ENCODE data around the gene TCF25. TPM values are rescaled to one million over a fixed set of nuclear protein-coding genes. Genes with fewer than 3 reads are reported as not detected.

Gene TCF25
- total and polyA plus RNA-seq, 2 experiments from 2014 or later, result 130 to 206 TPM

GRCh38 chr16:89847051-89847939 lies 26.1 kb upstream of the TCF25 start:
- peaks cover 6% of the 10 kb centered on the region for H3K4me1 ChIP-seq (ENCODE audit: insufficient read depth)
- no peaks in the 10 kb centered on the region for H3K9me2 ChIP-seq (replicated peaks; ENCODE audit: insufficient read depth)
- no peak overlapping the region for H2AFZ ChIP-seq
- DNase-seq (ENCODE audit: low spot score), result peak; percentile 48
- WGBS (ENCODE audit: low lambda C conversion rate, missing lambda C conversion rate), result 54% methylated on average over 26 of the region's 26 CpGs
- no peaks in the 10 kb centered on the region for H3K27me3 ChIP-seq
- TF ChIP-seq CTCF (IDR thresholded peaks at IDR 0.05; ENCODE audit: poor library complexity), result no peak
- TF ChIP-seq EZH2phosphoT487 (IDR thresholded peaks at IDR 0.05; ENCODE audit: low read depth, severe bottlenecking, unreplicated experiment), result no peak
- TF ChIP-seq EZH2 (IDR thresholded peaks at IDR 0.05; ENCODE audit: borderline replicate concordance), result no peak
- H3K36me3 ChIP-seq (replicated peaks; ENCODE audit: insufficient read depth, low read depth), result no peaks in the 10 kb centered on the region
- peak overlapping the region; percentile 47 for H3K27ac ChIP-seq
- H4K20me1 ChIP-seq (ENCODE audit: insufficient read depth, poor library complexity, severe bottlenecking), result no peaks in the 10 kb centered on the region
- no peaks in the 10 kb centered on the region for H3K9me3 ChIP-seq (ENCODE audit: low read depth)
- no peak overlapping the region for H3K4me3 ChIP-seq
- no peak overlapping the region for H3K4me2 ChIP-seq
- no peaks in the 10 kb centered on the region for H3K79me2 ChIP-seq

GRCh38 chr16:89847940-89848297 lies 25.5 kb upstream of the TCF25 start:
- H3K4me2 ChIP-seq, result no peak overlapping the region
- H3K4me1 ChIP-seq (ENCODE audit: insufficient read depth), result peaks cover 6% of the 10 kb centered on the region
- H3K36me3 ChIP-seq (replicated peaks; ENCODE audit: insufficient read depth, low read depth), result no peaks in the 10 kb centered on the region
- no peaks in the 10 kb centered on the region for H3K9me2 ChIP-seq (replicated peaks; ENCODE audit: insufficient read depth)
- H3K4me3 ChIP-seq, result no peak overlapping the region
- no peak overlapping the region for H2AFZ ChIP-seq
- no peak for DNase-seq (ENCODE audit: low spot score)
- no peaks in the 10 kb centered on the region for H3K27me3 ChIP-seq
- H3K9me3 ChIP-seq (ENCODE audit: low read depth), result no peaks in the 10 kb centered on the region
- H3K79me2 ChIP-seq, result no peaks in the 10 kb centered on the region
- no peak for TF ChIP-seq EZH2phosphoT487 (IDR thresholded peaks at IDR 0.05; ENCODE audit: low read depth, severe bottlenecking, unreplicated experiment)
- no peak for TF ChIP-seq EZH2 (IDR thresholded peaks at IDR 0.05; ENCODE audit: borderline replicate concordance)
- TF ChIP-seq CTCF (IDR thresholded peaks at IDR 0.05; ENCODE audit: poor library complexity), result no peak
- no peaks in the 10 kb centered on the region for H4K20me1 ChIP-seq (ENCODE audit: insufficient read depth, poor library complexity, severe bottlenecking)
- 76% methylated on average over 14 of the region's 14 CpGs for WGBS (ENCODE audit: low lambda C conversion rate, missing lambda C conversion rate)
- no peak overlapping the region for H3K27ac ChIP-seq

- TF ChIP-seq EZH2phosphoT487 (IDR thresholded peaks at IDR 0.05; ENCODE audit: low read depth, severe bottlenecking, unreplicated experiment) (no peak), EZH2 (IDR thresholded peaks at IDR 0.05; ENCODE audit: borderline replicate concordance) (no peak), CTCF (IDR thresholded peaks at IDR 0.05; ENCODE audit: poor library complexity) (no peak)
- Histone ChIP-seq H3K27me3 (no peaks in the 10 kb centered on the region), H3K4me1 (ENCODE audit: insufficient read depth) (peaks cover 6% of the 10 kb centered on the region), H3K79me2 (no peaks in the 10 kb centered on the region), H3K36me3 (replicated peaks; ENCODE audit: insufficient read depth, low read depth) (no peaks in the 10 kb centered on the region), H3K27ac (no peak overlapping the region), H4K20me1 (ENCODE audit: insufficient read depth, poor library complexity, severe bottlenecking) (no peaks in the 10 kb centered on the region), H3K4me3 (no peak overlapping the region), H3K9me3 (ENCODE audit: low read depth) (no peaks in the 10 kb centered on the region), H3K9me2 (replicated peaks; ENCODE audit: insufficient read depth) (no peaks in the 10 kb centered on the region), H3K4me2 (no peak overlapping the region), H2AFZ (no peak overlapping the region)
- DNase-seq (ENCODE audit: low spot score), result no peak
- 88% methylated on average over 11 of the region's 11 CpGs for WGBS (ENCODE audit: low lambda C conversion rate, missing lambda C conversion rate)
Measured at GRCh38 chr16:89848974-89849373, 24.4 kb upstream of the TCF25 start.

Data from hepatocyte (in vitro differentiated cells).